Neural progenitor cell (in vitro differentiated cells): ENCODE results near the gene SELENOW.

Source experiments
- EZH2phosphoT487 ChIP-seq: fragments of 200-600 bp; sonication (generic); IDR thresholded peaks from 2 replicates; pipeline ENCODE4 v1.6.1; 2017; ENCODE audit warnings: antibody characterized with exemption
- TF ChIP-seq, protein P1 (sequence below): fragments of 200-600 bp; sonication (generic); IDR thresholded peaks from 2 replicates; pipeline ENCODE4 v1.5.1; 2017; ENCODE audit warnings: antibody characterized with exemption, mild to moderate bottlenecking

- TF ChIP-seq, protein P1, sequence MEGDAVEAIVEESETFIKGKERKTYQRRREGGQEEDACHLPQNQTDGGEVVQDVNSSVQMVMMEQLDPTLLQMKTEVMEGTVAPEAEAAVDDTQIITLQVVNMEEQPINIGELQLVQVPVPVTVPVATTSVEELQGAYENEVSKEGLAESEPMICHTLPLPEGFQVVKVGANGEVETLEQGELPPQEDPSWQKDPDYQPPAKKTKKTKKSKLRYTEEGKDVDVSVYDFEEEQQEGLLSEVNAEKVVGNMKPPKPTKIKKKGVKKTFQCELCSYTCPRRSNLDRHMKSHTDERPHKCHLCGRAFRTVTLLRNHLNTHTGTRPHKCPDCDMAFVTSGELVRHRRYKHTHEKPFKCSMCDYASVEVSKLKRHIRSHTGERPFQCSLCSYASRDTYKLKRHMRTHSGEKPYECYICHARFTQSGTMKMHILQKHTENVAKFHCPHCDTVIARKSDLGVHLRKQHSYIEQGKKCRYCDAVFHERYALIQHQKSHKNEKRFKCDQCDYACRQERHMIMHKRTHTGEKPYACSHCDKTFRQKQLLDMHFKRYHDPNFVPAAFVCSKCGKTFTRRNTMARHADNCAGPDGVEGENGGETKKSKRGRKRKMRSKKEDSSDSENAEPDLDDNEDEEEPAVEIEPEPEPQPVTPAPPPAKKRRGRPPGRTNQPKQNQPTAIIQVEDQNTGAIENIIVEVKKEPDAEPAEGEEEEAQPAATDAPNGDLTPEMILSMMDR = no peak
- TF ChIP-seq EZH2phosphoT487 = no peak
Observed at GRCh38 chr19:47819858-47820257, 41.4 kb downstream of the SELENOW start.
